Stimulated activated CD8-positive, alpha-beta memory T cell treated with anti-CD3 and anti-CD28 coated beads, Interleukin-7, amount 100 ng/mL, for 24 hours (primary cell): ENCODE results near the gene SERPIND1.

Source experiments
- DNase-seq: peaks from one replicate; pipeline ENCODE4 v3.0.0-alpha.2; 2020; ENCODE audit warnings: low read depth

Gene SERPIND1

DNA sequence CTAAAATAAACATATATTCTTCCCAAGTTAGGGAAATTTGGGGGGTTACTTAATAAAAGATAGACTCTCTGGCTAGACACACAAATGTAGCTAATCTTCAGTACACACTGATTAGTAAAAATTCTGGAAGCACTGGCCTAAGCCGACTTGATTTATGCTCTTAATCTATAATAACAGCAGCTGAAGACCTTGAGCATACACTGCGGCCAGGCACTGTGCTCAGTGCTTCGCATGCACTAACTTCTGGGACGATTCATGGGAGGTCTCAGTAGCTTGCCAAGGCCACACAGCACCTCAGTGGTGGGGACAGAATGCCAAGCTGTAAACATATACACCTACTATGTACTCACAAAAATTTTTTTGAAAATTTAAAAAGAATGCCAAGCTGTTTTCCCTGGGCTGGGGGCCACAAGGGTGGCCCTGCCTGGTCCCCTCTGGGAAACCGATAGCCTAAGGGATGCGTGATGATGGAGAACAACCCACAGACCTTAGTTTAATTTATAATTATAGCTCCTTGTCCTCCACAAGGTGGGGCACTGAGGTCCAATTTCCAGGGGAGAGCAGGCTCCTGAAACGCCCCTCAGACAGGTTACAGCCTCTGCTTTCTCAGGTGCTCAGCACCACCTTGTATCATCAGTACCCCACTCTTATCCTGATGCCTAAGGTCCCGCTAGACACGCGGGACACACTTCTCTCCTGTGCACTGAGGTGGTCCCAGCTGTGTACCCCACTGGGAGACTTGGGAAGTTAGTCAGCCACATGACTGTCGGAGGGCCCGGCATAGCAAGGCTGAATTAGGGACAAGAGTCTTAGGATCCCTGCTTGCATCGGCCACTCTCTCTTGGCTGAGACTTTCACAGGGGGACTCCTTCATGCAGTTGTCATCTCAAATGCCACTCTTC lies 20.1 kb downstream of the SERPIND1 start:
- DNase-seq = no peak

DNA sequence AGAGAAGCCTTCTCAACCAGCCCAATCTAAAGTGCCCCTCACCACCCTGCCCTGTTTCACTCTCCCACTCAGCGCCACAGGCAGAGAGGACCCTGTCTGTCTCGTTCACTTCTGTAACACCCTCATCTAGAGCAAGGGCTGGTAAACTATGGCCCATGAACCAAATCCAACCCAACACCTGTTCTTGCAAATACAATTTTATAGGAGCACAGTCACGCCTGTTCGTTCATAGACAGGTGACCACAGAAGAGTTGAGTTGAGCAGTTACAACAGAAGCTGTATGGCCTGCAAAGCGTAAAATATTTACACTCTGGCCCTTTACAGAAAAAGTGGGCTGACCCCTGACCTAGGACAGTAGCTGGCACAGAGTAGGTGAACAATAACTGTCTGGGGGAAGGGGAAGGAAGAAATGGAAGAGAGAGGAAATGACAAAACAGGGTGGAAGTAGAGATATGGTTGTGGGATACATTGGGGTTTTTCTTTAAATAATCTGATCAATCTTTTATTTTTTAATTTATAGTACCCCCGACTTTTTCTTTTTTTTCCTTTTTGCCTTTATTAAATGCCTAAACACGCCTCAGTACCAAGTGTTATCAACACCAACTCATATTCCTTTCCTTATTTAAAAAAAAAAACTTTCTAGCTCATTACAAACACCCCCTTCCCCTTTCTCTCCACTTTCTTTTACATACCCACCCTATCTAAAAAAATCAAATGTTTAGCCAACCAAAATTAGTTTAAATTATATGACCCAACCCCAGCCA lies 20.9 kb downstream of the SERPIND1 start:
- DNase-seq = no peak

DNA sequence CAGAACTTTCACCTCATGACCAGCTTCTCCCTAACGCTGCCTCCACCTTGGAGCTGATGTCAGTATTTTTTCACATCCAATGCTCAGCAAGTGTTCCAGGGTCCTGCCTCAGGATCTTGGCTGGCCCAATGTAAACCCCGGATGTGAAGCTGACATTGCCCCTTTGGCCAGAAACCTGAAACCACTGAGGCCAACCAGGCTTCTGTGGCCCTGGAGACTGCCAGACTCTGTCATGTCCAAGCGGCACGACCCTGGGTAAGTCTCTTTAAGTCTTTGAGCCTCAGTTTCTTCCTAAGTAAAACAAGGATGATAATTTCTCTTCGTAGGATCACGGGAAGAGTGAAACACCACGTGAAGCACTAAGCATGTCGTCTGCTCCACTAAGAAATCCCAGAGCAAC lies 22.8 kb downstream of the SERPIND1 start:
- no peak for DNase-seq

DNA sequence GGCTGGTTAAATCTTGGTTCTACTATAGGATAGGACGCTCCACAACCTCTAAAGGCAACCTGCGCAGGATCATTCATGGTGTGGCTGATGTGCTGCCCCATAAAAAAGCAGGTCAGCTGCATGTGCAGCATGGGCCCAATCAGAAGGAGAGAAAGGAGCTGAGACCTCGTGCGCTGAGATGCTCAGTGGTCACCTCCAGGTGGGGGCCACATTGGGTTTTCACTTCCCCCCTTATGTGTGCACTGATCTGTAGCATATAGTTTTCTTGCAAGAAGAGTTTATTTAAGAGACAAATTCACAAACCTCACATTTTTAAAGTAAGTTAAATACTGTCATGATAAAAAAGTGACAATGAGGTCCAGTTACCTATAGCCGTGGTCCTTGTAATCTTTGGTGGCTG lies 24.3 kb downstream of the SERPIND1 start:
- DNase-seq = no peak

DNA sequence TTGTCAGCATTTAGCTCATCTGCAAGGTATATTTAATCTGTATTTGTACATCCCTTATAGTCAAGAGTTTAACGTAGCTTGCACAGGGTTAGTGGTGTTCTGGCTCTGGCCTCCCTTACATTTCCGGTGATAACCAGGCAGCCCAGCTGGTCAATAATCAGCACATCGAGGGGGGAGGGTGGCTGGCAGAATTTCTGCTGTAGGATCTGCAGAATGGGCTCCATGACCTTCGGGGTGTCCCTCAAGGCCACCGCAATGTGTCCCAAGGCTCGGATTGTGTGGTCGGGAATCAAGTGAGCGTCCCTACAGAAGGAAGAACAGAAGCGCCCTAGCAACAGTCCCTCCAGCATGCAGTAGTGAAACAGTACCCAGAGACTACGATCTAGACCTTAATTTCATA lies 25.1 kb downstream of the SERPIND1 start:
- no peak for DNase-seq

DNA sequence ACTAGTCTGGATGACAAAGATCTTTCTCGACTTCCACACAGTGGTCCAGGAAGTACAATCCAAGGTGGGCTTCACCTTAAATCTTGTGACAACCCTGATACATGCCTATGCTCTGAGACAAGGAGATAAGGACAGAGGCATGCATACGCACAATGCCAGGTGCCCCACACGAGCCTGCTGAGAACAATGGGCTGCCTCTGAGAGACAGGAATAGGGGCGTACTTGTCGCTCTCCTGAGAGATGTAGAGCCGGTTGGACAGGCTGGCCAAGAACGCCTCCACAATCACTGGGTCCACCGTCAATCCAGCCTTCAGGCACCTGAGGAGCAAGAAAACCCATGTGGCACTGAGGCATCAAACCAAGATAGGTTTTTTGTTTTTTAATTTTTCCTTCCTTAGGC lies 25.5 kb downstream of the SERPIND1 start:
- DNase-seq = no peak

DNA sequence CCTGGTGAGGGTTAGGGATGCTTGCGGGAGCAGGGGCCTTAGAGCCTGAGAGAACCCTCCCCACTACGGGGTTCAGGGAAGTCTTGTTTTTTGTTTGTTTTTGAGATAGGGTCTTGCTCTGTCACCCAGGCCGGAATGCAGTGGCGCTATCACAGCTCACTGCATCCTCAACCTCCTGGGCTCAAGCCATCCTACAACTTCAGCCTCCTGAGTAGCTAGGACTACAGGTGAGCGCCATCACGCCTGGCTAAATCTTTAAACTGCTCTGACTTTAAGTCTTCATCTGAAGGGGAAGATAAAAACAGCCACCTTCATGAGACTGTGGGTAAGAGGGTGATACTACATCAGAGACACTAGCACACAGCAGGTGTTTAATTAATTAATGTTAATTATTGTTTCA lies 28.5 kb downstream of the SERPIND1 start:
- no peak for DNase-seq

DNA sequence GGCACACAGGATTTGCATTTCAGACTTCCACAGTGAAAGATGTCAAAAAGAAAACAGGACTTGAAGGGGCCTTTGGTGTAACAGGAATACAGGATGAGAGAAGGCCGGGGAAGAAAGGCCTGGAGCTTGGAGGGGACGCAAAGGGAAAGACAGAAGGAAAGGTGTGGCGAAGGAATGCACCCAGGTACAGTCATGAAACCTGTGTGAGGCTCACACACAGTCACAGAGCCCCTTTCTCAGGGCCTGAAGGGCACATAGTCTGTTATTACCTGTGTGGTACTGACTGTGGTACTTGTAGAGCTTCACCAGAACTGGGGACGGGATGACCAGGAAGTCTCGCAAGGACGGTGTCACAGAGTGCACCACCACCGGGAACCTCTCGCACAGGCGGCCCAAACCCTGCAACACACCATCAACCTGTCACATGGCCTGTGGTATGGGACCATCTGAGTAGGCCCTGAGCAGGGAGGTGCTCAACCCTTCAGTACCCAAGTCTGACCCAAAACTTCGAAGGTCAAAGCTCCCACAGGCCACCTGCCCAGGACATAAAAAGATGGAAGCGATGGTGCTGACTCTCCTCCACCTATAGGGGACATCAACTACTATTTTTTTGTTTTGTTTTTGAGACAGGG lies 29.1 kb downstream of the SERPIND1 start:
- no peak for DNase-seq

DNA sequence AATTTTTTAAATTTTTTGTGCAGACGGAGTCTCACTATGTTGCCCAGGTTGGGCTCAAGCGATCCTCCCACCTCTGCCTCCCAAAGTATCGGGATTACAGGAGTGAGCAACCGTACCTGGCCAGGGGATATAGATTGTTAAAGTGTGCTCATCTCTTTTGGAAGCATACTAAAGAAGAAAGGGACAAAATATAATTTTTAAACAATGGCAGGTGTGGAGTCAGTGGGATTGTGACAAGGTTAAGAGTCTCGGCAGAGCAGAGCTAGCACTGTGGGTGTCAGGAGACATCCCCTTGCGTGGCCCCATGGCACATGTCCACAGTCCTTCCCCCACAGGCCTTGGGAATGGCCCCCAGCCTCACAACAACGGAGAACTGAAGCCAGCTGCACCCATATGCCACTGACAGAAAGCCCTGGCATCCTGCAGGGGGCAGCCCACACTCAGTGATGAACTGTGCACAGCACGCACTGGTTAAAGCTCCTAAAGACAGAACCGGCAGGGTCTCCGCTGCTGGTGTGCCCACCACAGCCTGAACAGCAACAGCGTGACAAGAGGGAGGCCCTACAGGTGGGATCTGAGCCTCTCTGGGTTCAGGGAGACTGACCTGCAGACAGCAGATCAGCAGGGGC lies 29.9 kb downstream of the SERPIND1 start:
- DNase-seq = peak; percentile 5

DNA sequence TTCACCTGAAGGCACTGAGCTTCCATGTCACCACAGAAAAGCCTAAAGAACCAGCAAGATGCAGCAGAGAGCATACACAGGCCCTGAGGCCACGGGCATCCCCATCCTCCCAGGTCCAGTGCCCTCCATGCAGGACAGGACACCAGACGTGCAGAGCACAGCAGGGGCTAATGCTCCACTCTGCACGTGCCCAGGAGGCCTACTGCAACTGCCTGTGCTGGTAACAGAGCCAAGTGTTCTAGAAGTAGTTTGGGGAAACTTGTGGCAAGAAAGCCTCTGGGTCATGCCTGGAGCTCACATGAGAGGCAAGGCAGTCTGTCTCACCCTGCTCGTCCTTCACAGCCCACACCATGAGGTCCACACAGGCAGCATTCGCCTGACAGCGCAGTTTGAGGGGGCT lies 30.7 kb downstream of the SERPIND1 start:
- no peak for DNase-seq

DNA sequence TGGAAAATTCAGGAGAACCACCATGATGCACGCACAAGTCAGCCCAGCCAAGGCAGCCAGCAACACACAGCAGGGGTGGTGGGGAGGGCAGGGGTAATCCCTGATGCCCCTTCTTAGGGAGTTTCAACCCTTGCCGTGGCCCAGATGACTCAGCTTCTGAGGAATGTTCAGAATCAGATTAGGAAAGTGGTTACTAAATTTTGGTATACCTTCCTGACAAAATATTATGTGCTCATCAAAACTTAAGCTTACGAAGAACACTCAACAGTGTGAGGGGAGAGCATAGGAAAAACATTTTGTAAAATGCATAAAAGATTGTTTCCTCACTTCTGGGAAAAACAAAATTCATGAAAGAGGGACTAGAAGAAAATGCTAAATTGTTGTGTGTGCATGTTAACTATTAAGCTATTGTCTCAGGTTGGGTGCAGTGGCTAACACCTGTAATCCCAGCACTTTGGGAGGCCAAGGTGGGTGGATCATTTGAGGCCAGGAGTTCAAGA lies 32.1 kb downstream of the SERPIND1 start:
- no peak for DNase-seq

DNA sequence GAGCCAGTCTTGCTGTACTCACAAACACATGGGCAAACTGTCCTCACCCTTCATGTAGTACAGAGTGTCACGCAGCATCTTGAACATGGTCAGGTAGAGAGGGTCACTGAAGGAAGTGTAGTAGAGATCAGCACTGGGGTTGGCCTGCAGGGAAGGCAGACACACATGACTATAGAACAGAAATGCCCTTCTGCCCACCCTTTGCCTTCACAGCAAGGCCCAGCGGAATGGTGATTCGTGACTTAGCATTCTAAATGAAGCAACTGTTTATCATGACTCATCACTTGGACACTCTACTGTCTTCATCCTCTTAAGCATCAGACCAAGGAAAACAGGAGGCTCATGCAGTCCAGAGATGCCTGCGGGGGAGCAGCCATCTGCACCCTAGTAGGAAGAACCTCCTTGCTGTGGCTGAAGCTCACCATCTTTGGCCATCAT lies 33.4 kb downstream of the SERPIND1 start:
- DNase-seq = no peak

DNA sequence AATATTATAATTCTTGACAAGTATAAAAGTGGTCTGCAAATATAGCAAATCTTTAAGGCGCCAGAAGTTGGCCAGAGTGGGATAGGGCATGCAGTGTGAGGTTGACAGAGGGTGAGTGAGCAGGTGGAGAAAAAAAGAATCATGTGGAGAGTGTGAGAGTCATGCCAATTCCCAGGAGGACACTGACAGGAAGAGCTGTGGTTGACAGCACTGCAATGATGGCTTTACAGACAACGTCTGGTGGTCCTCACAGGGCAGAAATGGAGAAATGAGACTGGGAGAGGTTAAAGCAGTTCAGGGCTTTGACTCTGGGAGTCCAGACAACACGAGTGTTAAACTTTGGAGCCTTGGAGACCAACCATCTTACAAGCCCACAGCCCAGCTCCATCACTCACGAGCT lies 34.9 kb downstream of the SERPIND1 start:
- no peak for DNase-seq

DNA sequence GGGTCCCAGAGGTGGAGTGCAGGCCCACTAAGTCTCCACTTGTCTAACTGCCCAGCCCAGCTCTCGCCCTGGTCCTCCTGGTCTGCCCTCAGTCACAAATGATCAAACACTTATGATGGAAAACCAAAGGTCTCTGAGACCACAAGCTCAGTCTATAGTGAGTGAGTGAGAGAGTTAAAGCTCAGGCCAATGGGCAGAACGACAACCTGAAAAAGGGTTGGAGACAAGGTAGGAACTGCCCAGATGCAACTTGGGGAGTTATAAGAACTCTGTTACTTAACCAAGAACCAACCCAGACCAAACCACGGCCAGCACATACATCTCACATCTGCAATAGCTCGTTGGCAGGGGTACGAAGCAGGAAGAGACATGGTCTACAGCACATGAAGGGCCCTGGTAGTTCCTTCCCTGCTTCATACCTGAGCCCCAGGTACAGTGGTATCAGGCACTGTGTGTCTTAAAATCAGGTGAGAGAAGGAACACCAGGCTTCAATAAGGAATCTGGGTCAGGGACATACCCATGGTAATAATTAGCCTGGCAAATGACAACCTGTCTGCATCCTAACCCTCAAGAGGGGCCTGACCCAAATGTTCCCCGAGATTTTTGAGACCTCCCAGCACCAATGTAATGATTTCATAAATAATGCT lies 35.7 kb downstream of the SERPIND1 start:
- DNase-seq = no peak

DNA sequence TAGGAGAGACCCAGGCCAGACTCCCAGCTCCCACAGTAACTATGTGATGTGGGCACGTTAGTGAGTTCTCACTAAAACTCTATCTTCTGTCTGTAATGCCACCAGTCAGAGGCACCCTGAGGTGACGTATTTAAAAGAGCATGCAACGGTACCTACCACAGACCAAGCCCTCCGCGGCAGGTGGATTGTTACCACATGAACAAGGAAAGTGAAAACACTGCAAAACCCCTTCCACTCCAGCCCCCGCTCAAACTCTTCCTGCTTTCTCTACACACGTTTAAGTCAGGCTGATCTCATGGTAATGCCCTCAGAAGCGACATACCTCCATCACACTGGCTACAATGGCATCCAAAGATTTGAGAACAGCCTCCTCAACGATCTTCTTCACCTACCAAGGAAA lies 36.7 kb downstream of the SERPIND1 start:
- no peak for DNase-seq

DNA sequence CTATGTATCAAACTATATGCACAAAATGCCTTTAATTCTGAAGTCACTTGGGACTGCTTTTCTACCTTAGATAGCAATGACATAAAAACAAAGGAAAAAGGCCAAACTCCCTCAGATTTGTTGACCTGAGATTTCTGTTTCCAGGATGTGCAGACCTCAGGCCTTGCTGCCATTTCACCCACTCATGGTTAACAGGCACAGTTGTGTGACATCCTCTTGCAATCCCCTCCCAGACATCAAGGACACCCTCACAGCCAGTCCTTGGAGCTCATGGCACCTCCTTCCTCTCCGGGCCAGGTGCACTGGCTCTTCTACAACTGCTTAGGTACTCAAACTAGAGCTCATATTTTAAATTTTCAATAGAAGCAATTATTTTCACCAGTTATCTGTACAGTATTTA lies 37.3 kb downstream of the SERPIND1 start:
- no peak for DNase-seq

DNA sequence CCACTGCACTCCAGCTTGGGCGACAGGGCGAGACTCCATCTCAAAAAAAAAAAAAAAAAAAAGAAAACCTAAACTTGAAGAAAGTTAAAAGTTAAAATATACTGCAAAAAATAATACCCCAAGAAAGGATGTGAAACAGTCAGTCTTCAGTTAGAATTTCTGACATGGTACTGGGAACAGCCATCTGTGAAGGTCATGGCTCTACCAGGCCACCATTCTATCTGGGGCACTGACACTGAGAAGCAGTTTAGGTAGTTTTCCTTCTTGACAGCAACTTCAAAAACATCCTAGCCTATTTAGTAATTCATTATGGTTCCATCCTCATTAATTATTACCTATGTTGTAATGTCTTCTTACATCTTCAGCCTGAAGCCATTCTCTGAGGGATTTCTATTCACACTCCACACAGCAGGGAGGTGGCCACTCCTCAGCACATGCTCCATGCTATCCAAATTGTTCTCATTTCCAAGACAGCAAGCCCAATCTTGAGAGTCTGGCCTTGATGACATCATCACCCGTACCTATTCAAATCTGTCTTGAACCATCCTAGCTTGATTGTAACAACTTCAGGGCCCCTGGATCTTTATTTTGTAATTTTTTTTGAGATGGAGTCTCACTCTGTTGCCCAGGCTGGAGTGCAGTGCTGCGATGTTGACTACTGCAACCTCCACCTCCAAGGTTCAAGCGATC lies 38.2 kb downstream of the SERPIND1 start:
- DNase-seq = no peak

DNA sequence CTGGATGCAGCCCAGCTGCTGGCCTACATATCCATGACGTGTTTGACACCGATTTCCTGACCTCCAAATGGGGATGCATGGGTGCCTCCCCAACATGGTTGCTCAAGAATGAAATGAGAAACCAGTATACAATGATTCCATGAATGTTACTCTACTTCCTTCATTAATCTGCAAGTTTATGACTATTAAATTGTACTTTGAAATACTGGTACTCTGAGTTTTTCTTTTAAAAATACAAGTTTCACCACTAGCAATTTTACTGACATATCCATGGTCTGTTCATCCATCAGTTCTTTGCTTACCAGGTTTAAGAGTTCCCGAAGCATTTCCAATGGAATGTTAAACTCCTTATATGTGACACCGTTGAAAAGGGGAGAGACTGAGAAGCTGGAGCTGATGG lies 39.1 kb downstream of the SERPIND1 start:
- DNase-seq = no peak

DNA sequence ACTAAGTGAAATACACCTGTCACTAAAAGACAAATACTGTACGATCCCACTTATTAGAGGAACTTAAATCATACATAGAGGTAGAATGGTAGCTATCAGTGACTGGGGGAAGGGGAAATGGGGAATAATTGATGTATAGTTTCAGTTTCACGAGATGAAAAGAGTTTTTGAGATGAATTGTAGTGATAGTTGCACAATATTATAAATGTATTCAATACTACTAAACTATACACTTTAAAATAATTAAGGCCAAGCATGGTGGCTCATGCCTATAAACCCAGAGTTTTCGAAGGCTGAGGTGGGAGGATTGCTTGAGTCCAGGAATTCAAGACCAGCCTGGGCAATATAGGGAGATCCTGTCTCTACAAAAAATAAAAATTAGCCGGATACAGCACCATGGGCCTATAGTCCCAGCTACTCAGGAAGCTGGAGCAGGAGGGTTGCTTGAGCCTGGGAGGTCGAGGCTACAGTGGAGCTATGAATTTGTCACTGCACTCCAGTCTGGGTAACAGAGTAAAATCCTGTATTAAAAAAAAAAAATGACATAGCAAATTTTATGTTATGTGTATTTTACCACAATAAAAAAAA lies 40.4 kb downstream of the SERPIND1 start:
- no peak for DNase-seq

DNA sequence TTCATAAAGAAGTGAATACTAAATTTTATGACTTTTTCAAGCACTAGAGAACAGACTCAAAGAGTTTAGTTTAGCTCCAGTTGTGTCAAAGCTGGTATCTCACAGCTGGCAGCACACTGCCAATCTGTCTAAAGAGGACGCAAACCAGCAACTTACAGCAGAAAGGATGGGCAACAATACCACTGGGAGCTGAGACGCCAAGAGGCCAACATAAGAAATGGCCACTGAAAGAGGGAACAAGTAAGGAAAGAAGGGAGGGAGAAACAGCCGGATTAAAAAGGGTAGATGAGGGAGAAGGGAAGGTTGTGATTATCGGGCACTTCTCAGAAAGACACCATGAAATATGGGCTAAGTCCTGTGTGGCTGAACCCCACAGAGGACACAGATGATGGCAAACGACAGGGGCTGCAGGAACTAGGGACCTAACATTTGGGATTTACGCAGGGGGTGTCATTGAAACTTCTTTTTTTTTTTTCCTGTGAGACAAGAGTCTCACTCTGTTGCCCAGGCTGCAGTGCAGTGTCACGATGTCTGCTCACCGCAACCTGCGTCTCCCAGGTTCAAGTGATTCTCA lies 41.7 kb downstream of the SERPIND1 start:
- no peak for DNase-seq
